GM12878 (cell line): ENCODE data around the gene PPARD.

ENCODE experiments used
- BHLHE40 ChIP-seq, 2 experiments: fragments of 450-650 bp in 1 of 2; IDR thresholded peaks; 2 replicates each; pipeline ENCODE4 v1.6.1; 2011 to 2017; ENCODE audit warnings: low read depth in 2 of 2, borderline replicate concordance in 1 of 2, improper control_type of control experiment in 1 of 2, low read length in 1 of 2, mild to moderate bottlenecking in 1 of 2
- BMI1 ChIP-seq: fragments of 450-650 bp; IDR thresholded peaks from 2 replicates; pipeline ENCODE4 v1.6.1; 2016; ENCODE audit warnings: mild to moderate bottlenecking, moderate library complexity, borderline replicate concordance
- CHD1 ChIP-seq: IDR thresholded peaks from 2 replicates; pipeline ENCODE4 v1.6.1; 2012; ENCODE audit warnings: low read depth, low read length, improper control_type of control experiment
- EZH2 ChIP-seq: IDR thresholded peaks from 2 replicates; pipeline ENCODE4 v1.6.1; 2012; ENCODE audit warnings: low read depth, mild to moderate bottlenecking, control low read depth, inconsistent platforms, low read length, borderline replicate concordance; ENCODE audit not compliant: control insufficient read depth
- NBN ChIP-seq: fragments of 450-650 bp; IDR thresholded peaks from 2 replicates; pipeline ENCODE4 v1.6.1; 2016
- POLR2A ChIP-seq: IDR thresholded peaks from 2 replicates; pipeline ENCODE4 v1.6.1; 2011; ENCODE audit warnings: low read depth, mild to moderate bottlenecking, low read length
- POLR2AphosphoS2 ChIP-seq: IDR thresholded peaks from 2 replicates; pipeline ENCODE4 v1.6.1; 2011; ENCODE audit warnings: low read depth, mild to moderate bottlenecking, low read length, improper control_type of control experiment, moderate library complexity
- SRF ChIP-seq, 2 experiments: IDR thresholded peaks; 2 replicates each; pipeline ENCODE4 v1.6.1; 2011; ENCODE audit warnings: low read depth in 2 of 2, low read length in 2 of 2, mild to moderate bottlenecking in 1 of 2, moderate library complexity in 1 of 2
- TAF1 ChIP-seq: IDR thresholded peaks from 2 replicates; pipeline ENCODE4 v1.6.1; 2011; ENCODE audit warnings: mild to moderate bottlenecking, low read depth, low read length, borderline replicate concordance
- USF2 ChIP-seq: IDR thresholded peaks from 2 replicates; pipeline ENCODE4 v1.6.1; 2011; ENCODE audit warnings: low read depth, low read length, improper control_type of control experiment, borderline replicate concordance
- YY1 ChIP-seq: IDR thresholded peaks from 2 replicates; pipeline ENCODE4 v1.6.1; 2011; ENCODE audit warnings: low read depth, mild to moderate bottlenecking, low read length
- ZBTB11 ChIP-seq: fragments of 450-650 bp; formaldehyde crosslinking; IDR thresholded peaks from 2 replicates; pipeline ENCODE4 v1.5.0; 2022; ENCODE audit warnings: mild to moderate bottlenecking, missing genetic modification characterization

GRCh38 chr6:35475573-35475972, 133.2 kb downstream of the PPARD start:
- no peak for TF ChIP-seq SRF (IDR thresholded peaks at IDR 0.05; ENCODE audit: low read depth in 2 of 2, low read length in 2 of 2)
- TF ChIP-seq CHD1, result no peak
- TF ChIP-seq BHLHE40 (IDR thresholded peaks at IDR 0.05; ENCODE audit: borderline replicate concordance in 1 of 2, low read depth in 2 of 2, low read length in 1 of 2), result no peak
- no peak for TF ChIP-seq POLR2A
- TF ChIP-seq TAF1, result no peak
- no peak for TF ChIP-seq USF2
- no peak for TF ChIP-seq NBN
- TF ChIP-seq ZBTB11, result no peak
- TF ChIP-seq POLR2AphosphoS2, result no peak
- no peak for TF ChIP-seq BMI1
- no peak for TF ChIP-seq YY1
- no peak for TF ChIP-seq EZH2
